ENCODE measurements around the gene MCF2L.

Gene MCF2L

DNA sequence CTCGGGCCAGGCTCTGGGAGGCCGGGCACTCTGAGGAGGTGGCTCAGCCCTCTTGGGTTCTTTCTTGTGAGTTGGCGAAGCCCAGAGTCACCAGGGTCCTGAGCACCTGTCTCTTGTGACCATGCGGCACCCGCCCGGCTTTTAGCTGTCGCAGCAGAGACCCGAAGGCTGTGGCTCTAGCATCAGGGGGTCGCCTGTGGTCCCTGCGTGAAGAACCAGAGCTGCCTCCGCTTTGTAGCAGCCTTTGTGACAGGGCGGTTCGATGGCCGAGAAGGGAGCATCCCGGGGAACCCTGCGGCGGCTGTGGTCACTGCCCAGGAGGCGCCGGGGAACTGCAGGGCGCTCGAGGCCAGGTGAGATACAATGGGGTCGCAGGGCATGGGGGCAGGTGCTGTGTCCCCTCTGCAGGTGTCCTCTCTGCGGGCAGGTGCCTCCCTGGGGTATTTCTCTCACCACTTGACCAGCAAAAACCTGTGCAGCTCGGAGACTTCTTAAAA, 10.4 kb downstream of the MCF2L start:
- no peak for DNase-seq (ENCODE audit: low spot score)

DNA sequence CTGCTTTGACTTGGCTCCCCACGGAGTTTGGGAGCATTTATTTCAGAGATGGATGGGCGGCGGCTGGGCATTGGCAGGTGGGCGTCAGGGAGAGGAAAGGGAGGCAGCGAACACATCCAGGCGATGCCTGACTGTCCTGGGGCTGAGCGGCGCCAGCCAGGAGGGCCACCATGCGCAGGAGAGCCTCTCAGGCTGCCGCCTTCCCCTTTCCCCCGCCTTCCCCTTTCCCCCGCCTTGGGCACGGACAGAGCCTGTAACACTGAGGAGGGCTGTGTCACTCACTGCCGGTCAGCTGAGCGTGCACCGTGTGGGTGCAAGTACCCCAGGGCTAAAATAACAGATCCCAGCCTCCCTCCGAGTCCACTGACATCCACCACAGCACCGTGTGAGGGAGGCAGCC, 11.4 kb downstream of the MCF2L start:
- no peak for DNase-seq (ENCODE audit: low spot score)

DNA sequence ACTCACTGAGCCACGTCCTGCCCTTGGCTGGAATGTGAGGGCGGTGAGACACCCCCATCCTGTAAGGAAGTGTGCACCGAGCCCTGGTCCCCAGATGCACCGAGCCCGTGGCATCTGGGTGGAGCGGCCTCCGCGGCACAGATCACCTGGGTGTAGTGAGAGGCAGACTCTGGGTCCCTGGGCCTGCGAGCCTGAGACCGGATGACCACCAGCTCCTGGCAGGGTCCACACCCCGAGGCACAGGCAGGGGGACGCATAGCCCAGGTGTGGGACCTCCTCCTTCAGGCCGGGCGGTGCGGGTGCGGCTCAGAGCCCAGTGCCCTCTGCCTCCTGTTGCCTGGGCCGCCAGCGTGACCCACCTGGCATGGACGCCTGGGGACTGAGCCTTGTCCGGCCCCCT, 12.4 kb downstream of the MCF2L start:
- no peak for DNase-seq (ENCODE audit: low spot score)

DNA sequence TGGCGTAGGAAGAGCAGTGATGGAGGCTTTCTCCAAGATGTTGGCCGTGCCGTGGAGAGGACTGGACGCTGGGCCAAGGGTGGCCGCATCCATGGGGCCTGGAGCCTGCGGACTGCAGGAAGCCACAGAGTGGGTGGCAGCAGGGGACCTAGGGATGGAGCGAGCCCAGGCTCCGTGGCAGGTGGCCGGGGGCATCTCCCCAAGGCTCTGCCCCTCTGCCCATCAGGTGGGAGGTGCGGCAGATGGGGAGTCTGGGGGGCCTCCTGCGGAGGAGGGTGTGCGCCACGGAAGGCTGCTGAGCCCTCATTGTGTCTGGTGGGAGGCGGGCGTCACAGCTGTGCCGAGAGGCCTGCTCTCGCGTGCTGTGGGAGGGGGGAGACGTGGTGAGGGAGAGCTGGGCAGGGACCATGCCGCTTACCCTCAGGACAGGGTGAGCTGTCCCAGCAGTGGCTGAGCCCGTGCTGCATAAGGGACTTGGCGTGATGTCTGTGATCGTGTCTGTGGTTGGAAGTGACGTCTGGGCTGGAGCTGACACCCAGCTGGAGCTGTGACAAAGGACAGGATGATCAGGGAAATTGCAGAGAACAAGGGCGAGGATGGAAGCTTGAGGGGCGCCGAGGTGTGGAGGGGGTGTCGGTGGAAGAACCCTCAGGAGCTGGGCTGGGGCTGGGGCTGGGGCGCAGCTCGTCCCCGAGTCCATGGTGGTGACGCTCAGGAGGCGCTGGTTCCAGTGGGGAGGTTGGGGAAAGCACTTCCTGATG, 13.4 kb downstream of the MCF2L start:
- DNase-seq (ENCODE audit: low spot score): no peak

DNA sequence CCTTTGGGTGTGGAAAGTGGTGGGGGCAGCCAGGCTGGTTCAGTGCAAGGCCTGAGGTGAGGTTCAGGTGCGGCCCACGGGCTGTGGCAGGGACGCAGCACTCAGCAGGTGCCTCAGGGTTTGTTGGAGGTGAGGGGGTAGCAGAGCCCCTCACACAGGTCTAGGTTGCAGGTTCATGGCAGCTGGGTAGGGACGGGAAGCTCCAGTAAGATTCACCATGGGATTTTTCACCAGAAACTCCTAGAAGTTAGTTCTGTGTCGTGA, 14.0 kb downstream of the MCF2L start:
- no peak for DNase-seq (ENCODE audit: low spot score)

DNA sequence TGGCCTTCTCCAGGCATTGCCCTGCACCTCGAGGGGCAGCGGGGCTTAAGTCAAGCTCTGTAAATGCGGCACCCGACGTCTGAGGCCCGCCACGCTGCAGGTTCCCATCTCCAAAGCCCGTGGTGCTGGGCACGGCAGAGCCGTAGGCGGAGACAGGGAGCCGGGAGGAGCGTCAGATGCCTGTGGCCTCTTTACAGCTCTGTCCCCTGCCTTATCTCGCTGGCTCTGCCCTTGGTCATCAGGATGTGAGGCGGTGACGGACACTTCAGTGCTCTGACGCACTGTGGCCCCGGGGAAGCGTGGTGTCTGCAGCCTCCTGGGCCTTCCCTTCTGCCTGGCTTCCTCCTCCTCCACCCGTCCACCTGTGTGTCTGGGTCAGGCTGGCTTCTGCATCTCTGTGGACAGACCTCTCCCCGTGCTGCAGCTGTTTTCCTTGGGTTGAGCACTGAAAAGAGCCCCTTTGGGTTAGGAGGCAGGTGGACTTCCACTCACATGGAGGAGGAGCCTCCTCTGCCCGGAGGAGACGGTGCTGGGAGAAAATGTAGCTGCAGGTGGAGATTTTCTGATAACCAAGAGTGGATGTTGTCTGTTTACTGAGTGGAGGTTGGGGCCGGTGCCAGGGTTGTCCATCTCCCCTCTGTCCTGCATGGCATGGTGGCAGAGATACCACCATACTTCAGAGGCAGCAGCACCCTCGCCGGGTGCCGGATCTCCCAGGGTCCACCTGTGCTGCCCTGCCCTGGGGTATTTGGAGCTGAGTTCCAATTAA, 14.6 kb downstream of the MCF2L start:
- DNase-seq (ENCODE audit: low spot score): no peak

DNA sequence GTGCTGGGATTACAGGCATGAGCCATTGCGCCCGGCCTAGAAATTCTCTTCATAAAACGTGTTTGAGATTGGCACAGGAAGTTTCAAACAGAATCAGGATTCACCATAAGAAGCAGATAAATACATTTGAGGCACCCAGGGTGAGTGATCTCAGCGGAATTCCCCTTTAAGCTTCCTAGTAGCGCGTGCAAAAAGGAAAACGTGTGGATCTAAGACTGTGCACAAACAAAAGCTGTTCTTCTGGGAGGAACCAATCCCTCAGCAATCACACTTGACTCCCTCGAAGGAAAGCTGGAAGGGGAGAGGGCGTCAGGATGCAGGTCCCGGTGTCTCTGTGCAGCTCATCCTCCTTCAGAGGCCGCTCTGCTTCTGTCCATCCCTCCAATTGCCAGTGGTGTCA, 15.5 kb downstream of the MCF2L start:
- no peak for DNase-seq (ENCODE audit: low spot score)

DNA sequence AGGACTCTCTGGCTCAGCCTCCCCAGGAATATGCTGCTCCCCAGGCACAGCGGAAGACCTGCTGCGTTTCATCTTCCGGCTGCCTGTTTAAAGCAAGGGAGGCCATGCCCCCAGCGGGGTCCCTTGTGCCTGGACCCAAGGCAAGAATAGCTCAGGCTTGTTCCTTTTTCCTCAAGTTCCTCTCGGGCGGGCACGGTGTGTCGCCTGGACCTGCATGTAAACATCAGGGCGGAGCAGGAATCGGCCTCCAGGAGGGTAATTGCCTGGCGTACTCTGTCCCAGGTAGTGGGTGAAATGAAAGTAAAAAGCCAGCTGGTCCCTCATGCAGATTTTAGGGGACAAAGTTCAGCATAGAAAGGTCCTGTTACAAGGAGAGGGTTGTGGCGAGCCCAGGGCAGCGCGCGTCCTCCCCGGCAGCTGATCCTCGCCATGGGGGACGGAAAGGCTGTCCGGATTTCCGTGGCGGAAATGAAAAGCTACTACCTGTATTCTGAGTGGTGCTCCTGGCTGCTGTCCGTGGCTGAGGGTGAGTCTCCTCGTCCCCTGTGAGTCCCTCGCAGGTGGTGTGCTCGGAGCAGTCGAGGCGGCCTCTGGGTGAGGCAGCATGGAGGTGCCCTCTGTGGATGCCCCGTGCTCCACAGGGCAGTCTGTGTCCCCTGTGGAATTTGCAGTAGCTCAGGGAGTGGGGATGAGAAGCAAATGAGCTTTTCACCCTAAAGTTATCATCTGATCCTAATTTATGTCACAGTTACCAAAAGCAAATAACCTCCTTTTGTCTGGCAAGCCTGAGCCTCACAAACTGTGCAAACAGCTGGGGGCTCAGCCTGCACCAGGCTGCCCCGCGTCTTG, 16.2 kb downstream of the MCF2L start:
- no peak for DNase-seq (ENCODE audit: low spot score)

DNA sequence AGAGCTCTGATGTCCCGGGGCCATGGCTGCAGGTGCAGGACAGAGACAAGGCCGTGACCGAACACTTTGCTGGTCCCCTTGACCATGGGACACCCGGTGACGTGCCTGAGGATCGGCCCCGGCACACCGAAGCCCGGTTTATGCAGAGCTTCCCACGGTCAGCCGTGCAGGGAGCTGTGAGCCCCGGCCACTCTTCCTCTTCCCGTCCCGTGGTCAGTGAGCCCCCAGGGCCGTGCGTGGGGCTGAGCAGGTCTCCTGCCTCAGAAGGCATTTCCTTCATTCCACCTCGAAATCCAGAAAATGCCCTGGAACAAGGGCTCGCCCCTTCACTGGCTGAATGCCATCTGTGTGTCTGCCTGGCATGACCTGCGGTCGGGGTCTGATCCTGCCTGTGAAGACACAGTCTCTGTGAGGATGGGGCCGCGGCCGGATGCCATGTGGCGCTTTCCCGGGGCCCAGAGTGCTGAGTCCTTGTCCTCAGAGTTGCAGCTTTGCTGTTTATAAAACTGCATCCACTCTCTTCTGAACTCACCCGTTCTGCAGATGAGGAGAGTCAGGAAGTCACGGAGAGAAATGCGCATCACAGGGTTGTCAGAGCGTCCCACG, 16.9 kb downstream of the MCF2L start:
- no peak for DNase-seq (ENCODE audit: low spot score)

DNA sequence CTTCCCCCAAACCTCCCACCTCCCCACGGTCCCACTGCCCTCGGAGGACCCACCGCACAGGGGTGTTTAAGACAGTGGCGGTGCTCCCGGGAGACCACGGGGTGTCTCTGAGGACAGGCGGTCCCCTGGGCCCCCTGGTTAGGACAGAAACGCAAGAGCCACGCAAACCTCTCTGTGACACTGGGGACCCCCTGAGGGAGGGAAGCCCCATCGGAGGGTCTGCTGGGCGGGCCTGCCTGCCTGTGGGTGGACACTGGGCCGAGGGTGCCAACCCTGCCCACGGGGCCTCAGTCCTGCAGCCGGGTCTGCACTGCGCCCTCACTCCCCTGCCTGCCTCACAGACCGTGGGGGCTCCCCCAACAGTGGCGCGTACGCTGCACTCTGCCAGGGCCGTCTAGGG, 17.5 kb downstream of the MCF2L start:
- DNase-seq (ENCODE audit: low spot score): no peak

DNA sequence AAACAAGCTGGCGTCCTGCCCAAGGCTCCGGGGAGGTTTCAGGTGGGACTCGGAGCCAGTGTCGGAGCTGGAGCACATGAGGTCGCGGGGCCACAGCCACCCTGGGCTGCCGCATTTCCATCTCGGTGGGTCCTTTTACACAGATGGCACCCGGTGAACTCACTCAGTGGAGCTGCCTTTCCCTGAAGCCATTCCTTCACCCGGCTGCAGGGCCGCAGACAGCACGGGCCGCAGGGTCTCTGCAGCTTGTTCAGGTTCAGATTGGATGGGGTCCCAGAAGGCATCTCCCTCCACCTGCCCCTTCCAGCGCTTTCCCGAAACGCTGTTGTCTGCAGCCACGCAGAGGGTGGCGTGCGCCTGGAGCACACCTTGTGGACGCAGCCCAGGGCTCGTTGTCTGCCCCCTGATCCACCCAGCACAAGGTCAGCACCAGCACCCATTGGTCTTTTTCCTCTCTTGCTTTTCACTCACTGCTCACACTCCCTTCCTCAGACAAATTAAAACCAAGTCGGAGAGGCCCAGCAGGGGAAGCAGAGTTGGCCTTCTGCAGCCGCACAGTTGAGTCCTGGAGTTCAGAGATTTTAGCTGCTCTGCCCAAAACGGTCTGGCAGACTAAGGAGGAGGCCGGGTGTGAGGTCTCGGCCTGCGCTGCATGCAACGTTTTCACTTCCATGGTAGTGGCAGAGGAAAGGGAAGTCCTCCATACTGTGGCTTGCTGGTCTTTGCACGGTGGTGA, 18.1 kb downstream of the MCF2L start:
- no peak for DNase-seq (ENCODE audit: low spot score)

DNA sequence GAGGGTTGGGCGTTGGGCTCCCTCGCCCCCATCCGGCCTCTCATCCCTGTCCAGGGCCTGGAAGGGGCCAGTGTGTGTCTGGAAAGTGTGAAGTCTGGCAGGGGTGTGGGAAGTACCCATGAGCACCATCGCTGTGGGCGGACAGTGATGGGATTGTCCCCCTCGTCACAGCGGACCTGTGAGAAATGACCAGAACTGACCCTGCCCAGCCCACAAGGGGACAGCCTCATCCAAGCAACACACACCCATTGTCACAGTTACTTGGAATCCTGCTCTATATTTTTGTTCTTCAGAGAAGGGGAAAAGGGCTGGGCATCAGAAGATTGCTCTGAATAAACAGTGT, 18.6 kb downstream of the MCF2L start:
- no peak for DNase-seq (ENCODE audit: low spot score)

DNA sequence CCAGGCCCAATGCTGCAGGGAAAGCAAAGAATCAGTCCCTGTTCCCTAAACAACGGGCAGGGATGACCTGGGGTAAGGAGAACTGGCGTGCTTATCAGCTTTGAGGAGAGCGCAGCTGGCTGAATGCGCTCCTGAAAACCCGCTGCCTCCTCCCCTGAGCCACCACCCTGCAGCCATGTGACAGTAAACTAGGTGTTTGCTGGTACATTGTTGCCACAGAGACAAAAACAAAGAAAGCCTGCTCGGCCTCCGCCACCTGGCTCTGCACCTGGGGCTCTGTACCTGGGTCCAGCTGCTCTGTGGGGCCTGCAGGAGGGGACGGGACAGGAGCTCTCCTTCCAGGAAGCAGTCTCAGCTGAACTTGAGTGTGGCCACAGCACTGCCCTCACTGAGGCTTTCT, 21.8 kb downstream of the MCF2L start:
- DNase-seq (ENCODE audit: low spot score): no peak

DNA sequence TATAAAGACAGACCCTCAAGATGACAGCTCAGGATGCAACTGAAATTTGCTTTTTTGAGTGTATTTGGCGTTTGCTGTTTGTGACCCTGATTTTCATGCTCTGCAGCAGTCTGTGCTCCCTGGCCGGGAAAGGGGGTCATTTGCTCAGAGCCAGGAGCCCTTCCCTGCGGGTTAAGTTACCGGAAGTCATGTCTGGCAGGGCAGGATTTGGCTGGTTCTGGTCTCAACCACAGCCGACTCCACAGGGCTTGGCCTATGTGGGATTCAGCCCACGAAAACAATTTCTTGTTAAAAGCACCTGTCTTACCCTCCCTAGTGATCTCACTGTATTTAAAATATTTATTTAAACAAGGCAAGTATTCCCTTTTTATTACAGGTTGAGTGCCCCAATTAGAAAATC, 22.6 kb downstream of the MCF2L start:
- no peak for DNase-seq (ENCODE audit: low spot score)

DNA sequence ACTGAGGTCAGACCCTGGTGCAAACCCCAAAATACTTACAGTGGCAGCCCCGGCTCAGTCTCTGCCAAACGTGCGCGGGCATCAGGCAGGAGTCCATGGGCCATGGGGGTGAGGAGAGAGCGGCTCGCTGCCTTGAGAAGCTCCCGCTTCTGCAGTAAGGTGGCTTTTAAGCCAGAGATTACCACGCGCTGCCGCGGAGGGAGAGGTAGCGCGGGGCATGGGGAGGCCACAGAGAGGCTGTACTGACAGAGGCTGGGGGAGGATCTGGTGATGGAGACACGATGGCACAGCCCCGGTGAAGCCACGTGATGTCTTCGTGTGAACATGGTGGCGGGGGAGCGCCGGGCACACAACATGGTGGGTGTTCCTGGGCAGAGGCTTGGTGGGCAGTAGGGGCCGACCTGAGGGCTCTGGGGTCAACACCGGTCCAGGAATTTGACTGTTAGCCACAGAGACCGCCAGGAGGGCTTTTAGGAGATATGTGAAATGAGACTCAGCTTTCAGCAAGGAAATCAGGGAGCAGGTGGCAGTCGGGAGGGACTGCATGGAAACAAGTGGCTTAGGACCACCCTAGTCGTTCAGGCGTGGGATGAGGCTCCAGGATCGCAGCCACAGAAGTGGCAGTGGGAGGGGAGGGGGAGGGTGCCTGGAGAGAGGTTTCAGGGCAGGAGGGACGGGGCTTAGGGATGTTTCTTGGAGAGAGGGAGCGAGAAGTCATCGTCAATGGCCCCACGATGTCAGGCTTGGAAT, 24.1 kb downstream of the MCF2L start:
- no peak for DNase-seq (ENCODE audit: low spot score)

DNA sequence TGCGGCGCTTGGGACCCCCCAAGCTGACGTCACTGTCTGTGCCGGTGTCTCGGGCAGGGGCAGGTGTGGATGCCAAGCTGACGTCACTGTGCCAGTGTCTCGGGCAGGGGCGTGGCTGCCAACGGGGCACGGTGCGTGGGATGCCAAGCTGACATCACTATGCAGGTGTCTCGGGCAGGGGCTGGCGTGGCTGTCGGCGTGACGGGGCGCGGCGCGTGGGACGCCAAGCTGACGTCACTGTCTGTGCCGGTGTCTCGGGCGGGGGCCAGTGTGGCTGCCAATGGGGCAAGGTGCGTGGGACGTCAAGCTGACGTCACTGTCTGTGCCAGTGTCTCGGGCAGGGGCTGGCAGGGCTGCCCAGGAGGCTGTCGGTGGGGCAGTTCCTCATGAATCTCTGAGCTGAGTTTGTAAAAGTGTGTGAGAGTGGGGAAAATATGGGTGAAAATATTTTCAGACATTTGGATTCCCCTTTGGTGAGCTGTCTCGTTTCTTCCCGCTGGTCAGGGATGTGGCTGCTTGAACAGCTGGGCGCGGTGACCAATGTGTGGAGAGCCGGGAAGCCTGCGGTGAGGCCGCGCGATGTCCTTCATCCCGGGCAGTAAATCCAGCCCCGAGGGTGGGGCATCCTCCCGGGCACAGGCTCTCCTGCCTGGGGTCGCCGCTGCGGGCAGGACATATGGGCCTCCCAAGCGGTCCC, 25.2 kb downstream of the MCF2L start:
- DNase-seq (ENCODE audit: low spot score): no peak

DNA sequence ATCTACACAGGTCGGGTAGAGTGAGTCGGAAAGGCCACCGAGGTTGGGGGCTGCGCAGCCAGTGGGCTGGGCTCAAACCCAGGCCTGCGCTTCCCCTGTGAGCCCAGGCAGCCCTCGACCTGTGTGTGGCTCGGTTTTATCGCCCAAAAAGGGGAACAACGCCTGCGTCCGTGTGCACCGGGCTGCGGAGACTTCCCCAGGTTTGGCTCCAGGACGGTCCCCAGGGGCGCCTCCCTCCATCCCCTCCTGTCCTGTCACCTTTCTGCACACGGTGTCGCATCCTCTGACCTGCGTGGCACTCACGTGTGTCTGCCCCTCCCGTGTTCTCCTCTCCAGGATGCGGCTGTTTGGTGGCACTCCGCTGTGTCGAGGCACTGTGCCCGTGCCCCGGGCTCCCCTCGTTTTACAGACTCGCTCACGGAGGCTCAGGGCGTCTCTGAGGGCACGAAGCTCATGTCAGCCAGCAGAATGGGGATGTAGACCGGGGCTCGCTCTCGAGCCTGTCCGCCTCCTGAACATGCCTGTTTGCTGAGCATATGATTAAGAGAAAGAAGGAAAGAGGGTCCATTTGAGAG, 25.9 kb downstream of the MCF2L start:
- no peak for DNase-seq (ENCODE audit: low spot score)

DNA sequence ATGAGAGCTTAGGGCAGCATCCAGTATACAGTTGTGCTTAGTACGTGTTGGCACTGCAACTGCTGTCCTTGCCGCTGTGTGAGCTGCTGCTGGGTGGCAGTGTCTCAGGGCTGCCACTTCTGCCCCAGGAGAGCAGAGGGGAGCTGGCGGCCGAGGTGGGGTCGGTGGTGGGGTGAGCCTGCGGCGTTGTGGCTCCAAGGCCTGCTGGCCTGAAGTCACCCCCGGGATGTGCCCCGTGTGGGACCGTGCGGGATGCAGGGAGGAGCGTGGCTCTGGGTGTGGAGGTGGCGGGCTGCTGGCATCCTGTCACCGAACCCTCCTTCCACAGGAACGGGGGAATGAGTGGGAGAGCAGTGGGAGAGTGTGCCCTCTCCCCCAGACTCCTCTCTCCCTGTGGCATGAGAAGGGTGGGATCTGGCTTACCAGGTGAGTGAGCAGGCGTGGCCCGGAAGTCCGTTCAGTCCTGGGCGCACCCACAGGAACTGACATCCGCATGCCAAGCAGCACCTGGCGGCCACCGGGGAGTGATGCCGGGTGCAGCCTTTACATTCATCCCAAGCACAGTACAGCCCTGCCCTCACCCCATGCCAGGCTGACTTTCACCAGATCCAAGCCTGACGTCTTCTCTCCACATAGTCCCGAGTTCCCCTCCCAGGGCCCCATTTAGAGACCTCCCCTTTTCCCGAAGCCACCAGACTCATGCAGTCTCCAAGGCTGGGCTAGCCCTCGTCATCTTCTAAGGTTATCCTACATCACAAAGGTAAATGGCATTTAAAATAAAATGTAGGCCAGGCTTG, 26.6 kb downstream of the MCF2L start:
- DNase-seq (ENCODE audit: low spot score): no peak

DNA sequence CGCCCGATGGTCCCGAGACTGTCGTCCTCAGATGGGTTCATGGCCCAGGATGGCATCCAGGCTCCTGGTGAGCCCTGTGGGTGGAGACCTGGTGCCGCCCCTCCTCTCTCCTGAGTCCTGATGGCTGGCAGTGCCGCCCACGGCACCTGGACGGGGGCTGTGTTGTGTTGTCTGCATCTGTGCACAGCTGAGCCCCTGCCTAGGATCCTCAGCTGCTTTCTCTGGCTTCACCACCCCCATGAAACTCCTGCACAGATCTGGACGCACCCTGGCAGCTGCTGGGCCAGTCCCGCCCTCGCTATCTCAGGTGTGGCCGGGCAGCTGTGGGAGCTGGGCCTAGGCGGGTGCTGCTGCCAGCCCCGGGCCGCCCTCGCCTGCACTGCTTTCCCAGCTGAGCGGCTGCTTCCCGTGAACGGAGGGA, 27.7 kb downstream of the MCF2L start:
- no peak for DNase-seq (ENCODE audit: low spot score)
